HL-60/S4 (cell line): Measurements from ENCODE around the gene YAE1.

Experiments used
- in situ Hi-C: fragments of 300-500 bp; cut with MboI; formaldehyde crosslinking; loops from 2 replicates; pipeline ENCODE4 v1.14.3; 2022; ENCODE audit warnings: low sequenced_read_pairs

The YAE1 gene

DNA sequence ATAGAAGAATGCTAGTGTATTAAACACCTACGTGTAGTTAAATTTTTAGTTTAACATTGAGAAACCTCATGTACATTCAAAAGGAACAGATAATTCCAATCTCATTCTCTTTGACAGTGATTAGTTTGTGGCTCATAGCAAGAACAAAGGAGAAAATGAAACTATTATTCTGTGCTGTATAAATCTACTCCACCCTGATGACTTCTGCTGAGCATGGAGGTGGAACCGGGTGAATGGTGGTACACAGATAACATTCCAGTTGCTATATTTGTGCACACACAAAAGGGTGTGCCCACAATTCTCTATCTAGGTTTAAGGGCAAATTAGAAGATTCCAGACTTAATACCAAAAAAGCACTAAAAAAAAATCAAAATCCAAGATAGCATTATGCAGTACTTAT, 40.1 kb downstream of the YAE1 start:
- in situ Hi-C loops = no loop called here

DNA sequence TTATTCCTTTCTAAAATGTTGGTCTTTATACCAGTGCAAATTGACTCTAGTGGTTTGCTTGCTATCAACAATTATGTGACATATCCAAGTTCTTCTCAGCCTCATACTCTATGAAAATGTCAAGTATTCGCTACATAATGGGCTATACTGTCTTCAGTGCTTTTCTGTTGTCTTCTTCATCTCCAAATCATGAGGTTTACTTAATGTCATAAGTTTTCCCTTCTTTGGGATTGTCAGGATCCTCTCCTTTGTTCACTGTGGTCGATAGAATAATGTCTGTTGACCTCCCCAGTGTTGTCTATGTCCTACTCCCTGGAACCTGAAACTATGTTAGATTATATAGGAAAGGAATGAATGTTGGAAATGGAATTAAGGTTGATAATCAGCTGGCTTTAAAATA, 40.7 kb downstream of the YAE1 start:
- in situ Hi-C loops = no loop called here

DNA sequence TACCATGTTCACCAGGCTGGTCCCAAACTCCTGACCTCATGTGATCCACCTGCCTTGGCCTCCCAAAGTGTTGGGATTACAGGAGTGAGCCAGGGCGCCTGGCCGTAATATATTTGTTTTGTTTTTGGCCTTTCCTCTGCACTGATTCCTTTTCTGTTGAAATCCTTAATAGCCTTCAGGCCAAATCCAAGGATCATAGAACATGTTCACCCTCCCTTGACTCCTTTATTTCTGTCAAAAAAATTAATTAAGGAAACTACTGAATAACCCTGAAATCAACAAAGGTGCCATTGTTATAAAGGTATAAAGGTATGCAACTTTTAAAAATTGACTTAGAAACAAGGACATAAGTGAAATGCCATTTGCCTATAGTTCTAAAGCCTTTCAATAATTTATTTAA, 41.7 kb downstream of the YAE1 start:
- in situ Hi-C loops = no loop called here

DNA sequence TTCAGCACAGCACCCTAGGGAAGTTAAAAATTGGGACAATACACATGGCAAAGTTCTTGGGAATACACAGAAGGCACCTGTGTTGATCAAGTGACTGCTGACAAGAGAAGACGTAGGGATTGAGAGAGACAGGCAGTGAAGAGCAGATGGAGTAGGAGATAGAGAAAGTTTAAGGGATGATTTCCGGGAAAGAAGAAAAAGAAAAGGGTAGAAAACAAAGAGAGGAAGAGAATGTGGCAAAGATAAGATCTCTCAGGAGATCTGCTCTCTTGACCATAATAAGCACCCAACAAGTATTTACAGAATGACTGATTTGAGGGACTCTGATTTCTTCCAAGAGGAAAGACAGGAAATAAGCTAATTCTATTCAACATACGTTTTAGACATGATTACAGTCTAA, 42.1 kb downstream of the YAE1 start:
- in situ Hi-C loops = no loop called here

DNA sequence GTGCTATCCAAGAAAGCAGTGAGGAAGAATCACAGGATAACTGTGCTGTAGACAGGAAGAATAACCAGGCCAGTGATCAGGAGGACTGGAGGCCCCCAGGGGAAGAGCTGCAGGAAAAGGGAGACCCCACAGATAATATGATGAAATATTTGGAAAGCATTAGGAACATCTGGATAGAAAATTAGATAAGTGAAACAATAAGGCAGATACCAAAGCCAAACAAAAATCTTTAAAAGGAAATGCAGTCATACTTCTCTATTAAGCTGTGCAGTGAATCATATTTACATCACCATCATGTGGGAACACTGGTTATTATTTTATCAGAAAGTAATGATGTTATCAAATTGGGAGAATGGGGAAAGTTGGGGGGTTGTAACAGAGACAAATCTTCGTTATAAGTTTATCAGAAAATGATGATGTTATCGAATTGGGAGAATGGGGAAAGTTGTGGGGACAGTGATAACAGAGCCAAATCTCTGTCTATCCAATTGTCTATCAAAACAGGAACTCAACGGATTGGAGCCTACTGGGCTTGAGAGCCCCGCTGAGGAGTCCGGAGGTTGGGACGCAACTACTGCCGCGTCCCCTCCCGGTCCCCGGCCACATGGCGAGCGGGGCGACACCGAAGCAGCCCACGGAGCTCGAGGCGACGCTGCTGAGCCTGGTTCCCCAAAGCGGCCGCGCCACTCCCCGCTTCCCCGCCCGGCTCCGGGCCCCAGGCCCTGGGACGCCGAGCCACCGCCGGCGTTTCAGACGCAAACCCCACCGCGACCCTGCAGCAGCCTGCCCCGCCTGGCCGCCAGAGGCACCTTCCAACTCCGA, 43.1 kb downstream of the YAE1 start:
- in situ Hi-C loops = no loop called here

DNA sequence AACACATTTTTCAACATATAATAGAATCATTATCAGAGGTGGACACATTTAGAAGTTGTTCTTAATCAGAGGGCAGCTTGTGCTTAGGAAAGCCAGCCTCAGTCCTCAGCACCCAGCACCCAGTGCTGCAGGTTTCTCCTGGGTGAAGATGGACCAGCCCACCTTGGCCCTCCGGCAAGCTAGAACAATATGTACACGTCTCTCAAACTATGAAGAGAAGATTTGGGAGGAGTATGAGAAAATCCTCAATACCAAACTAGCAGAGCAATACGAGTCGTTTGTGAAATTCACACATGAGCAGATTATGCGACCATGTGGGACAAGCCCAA, 43.7 kb downstream of the YAE1 start:
- in situ Hi-C loops = no loop called here

DNA sequence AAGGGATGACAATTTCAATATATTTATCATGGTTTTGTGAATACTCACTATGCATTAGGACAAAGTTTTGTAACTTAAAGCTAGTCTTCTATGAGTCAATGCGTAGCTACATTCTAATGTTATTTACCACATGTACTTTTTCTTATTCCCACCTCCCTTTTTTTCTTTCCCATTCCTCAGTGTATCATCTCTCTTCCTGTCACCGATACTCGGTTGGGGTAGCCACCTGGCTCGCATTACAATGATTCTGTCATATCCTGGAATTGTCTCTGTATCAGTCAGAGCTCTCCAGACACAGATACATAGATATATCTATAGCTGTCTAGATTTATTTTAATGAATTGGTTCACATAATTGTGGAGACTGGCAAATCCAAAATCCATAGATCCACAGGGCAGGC, 47.4 kb downstream of the YAE1 start:
- in situ Hi-C loops = no loop called here

DNA sequence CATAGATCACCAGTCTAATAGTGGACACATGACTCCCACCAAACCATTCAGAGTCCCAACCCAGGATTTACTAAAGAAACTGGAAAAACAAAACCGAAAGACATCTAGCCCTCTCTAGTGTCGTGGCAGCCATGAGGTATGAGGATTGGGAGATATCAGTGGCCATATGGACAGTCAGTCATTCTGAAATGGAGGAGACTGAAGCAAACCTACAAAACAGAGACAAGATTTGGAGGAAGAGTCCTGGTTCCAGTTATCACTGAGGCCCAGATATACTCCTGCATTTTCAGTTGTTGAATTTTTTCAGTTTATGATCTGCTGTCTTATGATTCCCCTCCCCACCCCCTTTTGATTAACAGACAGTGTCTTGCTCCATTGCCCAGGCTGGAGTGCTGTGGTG, 48.1 kb downstream of the YAE1 start:
- in situ Hi-C loops = no loop called here

DNA sequence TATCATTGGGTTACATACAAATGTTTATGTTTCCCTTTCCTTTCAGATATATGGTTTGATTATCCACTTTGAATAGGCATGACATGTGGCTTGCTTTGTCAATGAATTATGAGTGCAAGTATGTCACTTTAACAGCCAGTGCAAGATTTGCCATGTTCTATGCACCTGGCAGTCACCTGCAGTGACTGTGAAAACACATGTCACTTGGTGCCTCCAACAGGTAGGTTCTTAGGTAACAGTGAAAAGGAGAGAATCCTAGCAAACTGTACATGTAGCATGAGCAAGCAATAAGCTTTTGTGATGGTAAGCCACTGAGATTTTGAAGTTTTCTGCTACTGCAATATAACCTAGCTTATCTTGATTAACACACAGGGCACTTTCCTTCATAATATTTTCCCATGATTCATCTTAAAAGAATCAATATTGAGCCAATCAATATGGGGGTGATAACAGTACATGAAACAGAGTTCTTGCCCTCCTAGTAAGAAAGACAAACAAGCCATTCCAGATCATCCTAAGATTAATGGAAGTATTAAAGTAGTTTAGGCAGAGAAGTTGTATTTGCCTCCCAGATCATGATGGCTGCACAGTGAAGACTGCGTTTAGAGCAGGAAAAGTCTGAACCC, 49.3 kb downstream of the YAE1 start:
- in situ Hi-C loops = no loop called here

DNA sequence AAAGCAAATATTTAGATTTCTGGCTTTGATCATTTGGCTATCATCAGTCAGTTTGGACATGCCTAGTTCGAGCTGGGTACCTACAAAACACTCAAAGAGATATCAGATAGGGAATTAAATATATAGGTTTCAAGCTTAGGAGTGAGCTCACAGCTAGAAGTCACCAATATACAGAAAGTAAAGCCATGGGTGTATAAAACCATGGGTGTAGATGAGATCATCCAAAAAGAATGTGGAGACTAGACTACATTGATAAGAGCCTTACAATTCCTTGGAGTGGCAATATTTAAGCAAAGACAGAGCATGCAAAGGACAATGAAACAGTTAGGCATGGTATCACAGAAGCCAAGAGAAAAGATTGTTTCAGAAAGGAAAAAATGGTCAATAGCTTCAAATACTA, 49.9 kb downstream of the YAE1 start:
- in situ Hi-C loops = no loop called here

DNA sequence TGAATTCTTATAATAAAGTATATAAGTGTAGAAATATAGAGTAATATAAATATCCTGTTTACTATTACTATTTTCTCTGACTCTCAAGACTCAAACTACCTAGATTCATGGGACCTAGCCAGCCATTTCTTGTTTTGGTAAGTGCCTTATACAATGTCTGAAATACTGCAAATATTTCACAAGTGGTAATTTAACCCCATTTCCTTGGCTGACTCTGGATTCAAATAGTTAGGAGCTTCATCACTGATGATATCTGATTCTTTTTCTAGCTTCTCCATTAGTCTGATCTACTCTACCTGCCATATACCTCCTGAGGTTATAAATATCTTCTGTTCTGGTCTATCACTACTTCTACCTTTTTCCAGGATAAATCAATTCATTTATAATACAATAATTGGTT, 50.8 kb downstream of the YAE1 start:
- in situ Hi-C loops = no loop called here

DNA sequence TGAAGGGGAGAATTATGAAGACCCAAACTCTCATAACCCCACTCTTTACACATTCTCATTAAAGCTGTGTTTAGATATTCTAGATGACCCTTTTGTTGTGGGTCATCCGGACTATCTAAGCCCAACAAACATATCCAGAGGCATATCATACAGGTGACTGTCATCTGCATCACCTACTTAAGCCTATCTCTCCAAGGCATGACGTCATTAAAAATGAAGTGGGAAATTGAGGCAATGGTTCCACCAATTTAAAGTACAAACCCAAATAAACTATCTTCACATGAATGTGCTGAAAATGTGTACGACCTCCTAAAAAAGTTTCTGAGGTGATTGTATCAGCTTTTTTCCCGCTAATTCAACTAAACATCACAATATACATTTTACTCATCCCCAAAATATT, 52.7 kb downstream of the YAE1 start:
- in situ Hi-C loops = no loop called here

DNA sequence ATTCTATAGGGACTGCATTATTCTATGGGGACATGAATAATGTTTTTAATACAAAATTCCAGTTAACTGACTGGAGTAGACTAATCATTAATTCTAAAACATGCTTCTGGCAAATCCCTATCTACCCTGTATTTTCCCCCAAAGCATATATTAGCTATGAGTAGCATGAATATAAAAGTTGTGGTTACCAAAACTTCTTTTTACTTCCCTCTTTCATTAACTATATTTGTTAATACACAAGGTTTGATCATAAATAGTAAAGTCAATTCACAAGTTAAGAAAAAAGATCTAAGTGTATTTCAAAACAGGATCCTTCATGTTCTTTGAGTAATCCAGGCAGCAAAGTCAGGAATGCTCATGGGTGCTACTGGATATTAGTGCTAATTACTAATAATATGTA, 54.3 kb downstream of the YAE1 start:
- in situ Hi-C loops = no loop called here

DNA sequence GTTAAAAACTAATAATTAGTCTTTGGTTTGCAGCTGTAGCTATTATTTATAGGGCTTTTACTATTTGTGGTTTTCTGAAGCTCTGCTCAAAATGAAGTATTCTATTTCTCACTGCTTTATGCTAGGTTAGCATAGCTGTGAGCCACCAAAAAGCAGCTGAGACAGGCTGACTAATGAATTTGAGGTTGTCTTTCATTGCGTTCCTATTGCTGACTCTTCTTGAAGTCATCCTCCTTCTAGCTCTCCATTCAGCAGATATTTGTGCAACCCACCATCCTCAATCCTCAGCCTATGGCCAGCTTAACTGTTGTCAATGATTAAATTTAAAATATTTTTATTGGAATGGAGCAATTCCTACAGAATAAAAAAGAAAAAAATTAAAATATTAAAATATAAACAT, 55.1 kb downstream of the YAE1 start:
- in situ Hi-C loops = no loop called here

DNA sequence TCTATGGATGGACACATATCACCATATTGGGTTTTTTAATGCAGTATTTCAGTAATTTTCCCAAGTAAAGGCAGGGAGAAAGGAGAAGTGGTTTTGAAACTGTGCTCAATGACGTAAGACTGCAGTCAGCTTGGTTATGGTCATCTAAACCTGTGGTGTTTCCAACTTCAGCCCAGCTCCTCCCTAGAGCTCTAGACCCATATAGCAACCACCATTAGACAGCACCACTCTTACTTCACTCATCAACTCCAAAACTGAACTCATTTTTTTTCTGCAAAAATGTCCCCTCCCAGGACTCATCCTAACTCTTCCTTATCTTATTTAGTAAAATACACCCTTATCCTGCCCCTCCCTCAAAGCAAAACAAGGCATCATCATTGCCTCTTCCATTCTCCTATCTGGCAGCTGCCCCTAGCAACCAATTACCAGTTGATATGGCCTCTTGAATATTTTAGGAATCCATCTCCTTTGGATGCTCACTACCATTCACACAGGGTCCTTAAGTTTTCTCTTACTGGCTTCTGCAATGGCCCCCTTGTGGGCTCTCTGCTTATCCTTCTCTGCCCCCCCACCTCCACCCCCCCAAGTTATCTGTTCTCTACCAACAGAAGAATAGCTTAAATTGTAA, 55.7 kb downstream of the YAE1 start:
- in situ Hi-C loops = no loop called here
